ENCODE measurements around the gene TNRC18.

GRCh38 chr7:5466551-5466950, 42.9 kb upstream of the TNRC18 start:
- TF ChIP-seq CTCF (IDR thresholded peaks at IDR 0.05) (no peak), MAX (IDR thresholded peaks at IDR 0.05; ENCODE audit: low read depth) (no peak), JUND (IDR thresholded peaks at IDR 0.05) (no peak), RFX5 (IDR thresholded peaks at IDR 0.05; ENCODE audit: low read length) (no peak), FOXM1 (IDR thresholded peaks at IDR 0.05; ENCODE audit: low read depth) (no peak), USF2 (IDR thresholded peaks at IDR 0.05; ENCODE audit: borderline replicate concordance, low read depth, low read length) (no peak)

All from SK-N-SH (cell line).